GM12875 (cell line): Measurements from ENCODE around the gene CBX2.

ENCODE experiments used
- H3K4me3 ChIP-seq: one replicate; pipeline ENCODE4 v1.5.1; 2011; ENCODE audit warnings: low read depth, low read length, control low read depth
- CTCF ChIP-seq: IDR thresholded peaks from 2 replicates; pipeline ENCODE4 v1.5.1; 2011; ENCODE audit warnings: low read depth, mild to moderate bottlenecking, control low read depth, inconsistent platforms, low read length, moderate library complexity, borderline replicate concordance; ENCODE audit not compliant: insufficient read depth

Gene CBX2

GRCh38 chr17:79832218-79833109 lies 54.5 kb downstream of the CBX2 start:
- no peak for TF ChIP-seq CTCF
- H3K4me3 ChIP-seq = no peak overlapping the region

DNA sequence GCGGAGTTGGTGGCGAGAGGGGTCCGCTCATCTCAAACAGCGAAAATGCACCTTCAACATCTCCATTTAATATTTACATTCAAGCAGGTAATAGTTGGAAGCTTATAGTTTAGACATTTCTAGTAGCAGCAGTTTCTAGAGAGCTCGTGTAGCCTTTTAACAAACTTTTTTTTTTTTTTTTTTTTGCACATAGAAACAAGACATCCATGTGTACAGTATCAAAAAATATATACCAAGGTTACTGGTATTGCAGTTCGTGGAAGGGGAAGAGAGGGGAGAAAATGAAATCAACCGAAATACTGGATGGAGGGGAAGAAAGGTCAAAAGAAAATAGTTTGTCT lies 55.1 kb downstream of the CBX2 start:
- no peak overlapping the region for H3K4me3 ChIP-seq
- no peak for TF ChIP-seq CTCF

DNA sequence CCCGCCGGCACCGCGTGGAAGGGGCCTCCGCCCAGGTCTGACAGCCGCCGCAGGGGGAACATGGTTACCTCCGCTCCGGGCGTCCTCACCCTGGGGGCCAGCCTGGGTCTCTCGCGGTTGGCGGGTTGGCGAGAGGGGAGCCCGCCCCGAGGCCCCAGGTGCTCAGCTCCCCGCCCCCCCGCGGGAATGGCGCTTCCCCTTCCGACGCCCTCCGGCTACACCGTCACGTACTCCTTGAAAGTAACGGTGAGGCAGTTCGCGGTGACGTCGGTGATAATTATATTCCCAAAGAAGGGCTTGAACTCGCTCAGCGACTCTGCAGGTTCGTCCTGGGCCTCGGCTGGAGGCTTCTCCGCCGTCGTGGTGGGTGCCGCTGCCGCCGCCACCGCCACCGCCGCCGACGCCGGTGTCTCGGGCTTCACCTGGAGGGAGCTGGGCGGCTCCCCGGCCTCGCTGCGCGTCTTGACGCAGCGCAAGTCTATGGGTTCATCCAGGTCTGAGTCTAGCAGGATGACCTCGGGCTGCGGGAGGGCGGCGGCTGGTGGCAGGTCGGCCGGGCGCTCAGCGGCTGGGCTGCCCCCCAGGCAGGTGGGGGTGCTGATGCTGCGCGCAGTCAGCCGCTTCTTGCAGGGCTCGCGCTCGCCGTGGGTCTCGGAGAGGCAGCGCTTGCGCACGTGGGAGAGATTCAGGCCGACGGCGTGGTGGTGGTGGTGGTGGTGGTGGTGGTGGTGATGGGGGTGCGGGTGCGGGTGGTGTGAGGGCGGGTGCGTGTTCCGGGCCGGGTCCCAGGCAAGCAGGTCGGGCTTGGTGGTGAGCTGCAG lies 56.0 kb downstream of the CBX2 start:
- no peak overlapping the region for H3K4me3 ChIP-seq
- TF ChIP-seq CTCF = no peak

- no peak overlapping the region for H3K4me3 ChIP-seq
- peak; percentile 69; the same call in 1 of the 2 replicates for TF ChIP-seq CTCF
Measured at GRCh38 chr17:79834565-79835469, 56.9 kb downstream of the CBX2 start.

- no peak overlapping the region for H3K4me3 ChIP-seq
- TF ChIP-seq CTCF = no peak
Measured at GRCh38 chr17:79835470-79835899, 57.5 kb downstream of the CBX2 start.

DNA sequence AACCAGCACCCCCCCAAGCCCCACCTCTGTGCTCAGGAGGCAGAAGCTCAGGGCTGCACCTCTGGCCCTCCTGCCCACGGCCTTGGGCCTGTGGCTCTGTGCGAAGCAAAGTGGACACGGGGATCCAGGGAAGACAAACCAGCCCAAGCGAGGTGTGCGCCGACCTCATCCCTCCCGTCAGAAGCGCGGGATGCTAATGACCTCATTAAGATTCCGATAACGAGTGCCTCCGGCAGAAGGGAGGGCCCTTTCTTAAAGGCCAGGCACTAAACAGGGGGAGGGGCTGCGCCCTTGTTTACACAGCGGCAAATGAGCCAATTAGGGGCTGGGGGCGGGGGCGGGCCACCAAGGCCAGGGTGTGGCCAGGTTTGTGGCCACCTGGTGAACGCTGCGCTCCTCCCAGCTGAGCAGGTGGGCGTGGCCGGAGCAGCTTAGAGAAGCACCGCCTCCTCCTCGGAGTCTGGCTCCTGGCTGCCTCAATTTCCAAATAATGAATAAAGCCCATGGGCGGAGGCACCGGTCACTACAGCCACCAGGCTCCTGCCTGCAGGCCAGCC lies 58.1 kb downstream of the CBX2 start:
- TF ChIP-seq CTCF = no peak
- H3K4me3 ChIP-seq = no peak overlapping the region
